ENCODE results near the gene RAD51D. TPM values are rescaled to one million over a fixed set of nuclear protein-coding genes. Genes with fewer than 3 reads are reported as not detected.
A peak's percentile ranks its signal among the peaks of the same experiment; 100 is the strongest.
"Not testable (repeated sequence)": the region's sequence is repeated elsewhere in the genome, so short reads cannot be mapped to it uniquely, and the experiment has no call there.

RAD51D gene
- polyA plus RNA-seq, 1 experiment = 14.3 TPM

DNA sequence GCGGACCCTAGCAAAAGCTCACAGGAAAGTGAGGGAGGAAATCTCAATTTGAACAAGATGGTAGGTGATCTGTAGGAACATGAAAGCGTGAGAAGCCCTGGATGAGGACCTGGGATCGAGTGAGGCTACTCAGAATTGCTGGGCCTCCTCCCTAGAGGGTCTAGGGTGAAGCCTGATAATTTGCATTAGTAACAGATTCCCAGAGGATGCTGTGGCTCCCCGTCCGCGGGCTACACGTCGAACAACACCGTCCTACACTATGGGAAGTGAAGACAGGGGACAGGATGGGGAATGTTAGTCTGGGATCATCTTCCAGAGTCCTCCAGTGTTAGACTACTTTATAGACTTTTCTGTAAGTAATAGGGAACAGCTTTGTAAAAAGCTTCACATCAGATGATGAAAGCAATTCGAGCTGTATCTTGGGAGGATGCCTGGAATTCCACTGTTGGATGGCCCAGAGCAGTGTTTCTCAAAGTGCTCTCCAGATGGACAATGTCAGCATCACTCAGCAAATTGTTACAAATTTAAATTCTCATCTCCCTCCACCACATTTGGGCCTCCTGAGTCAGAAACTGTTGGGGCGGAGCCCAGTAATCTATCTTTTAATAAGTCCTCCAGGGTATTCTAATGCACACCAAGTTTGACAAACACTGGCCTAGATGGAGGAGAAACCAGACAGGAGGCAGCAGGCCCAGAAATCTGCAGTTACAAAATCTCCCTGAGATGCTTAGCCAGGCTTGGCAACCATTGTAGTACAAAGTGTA, 8.3 kb upstream of the RAD51D start:
- H3K4me3 ChIP-seq (ENCODE audit: low read depth, low read length) = no peak overlapping the region

GRCh38 chr17:35121315-35121714, 1.7 kb upstream of the RAD51D start, which contains the start of gene FNDC8:
Gene FNDC8 (plus strand): TSS chr17:35121615. CDS start chr17:35121694, 79 bp downstream.
- no peak for DNase-seq (ENCODE audit: low read depth, low spot score)
- TF ChIP-seq, protein P1, sequence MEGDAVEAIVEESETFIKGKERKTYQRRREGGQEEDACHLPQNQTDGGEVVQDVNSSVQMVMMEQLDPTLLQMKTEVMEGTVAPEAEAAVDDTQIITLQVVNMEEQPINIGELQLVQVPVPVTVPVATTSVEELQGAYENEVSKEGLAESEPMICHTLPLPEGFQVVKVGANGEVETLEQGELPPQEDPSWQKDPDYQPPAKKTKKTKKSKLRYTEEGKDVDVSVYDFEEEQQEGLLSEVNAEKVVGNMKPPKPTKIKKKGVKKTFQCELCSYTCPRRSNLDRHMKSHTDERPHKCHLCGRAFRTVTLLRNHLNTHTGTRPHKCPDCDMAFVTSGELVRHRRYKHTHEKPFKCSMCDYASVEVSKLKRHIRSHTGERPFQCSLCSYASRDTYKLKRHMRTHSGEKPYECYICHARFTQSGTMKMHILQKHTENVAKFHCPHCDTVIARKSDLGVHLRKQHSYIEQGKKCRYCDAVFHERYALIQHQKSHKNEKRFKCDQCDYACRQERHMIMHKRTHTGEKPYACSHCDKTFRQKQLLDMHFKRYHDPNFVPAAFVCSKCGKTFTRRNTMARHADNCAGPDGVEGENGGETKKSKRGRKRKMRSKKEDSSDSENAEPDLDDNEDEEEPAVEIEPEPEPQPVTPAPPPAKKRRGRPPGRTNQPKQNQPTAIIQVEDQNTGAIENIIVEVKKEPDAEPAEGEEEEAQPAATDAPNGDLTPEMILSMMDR (IDR thresholded peaks at IDR 0.05; ENCODE audit: low read depth, low read length) = no peak
- H3K27ac ChIP-seq (ENCODE audit: low read depth, low read length) = no peak within 1 kb of the TSS
- peaks cover 3% of the 10 kb centered on the region; the same call in 1 of the 2 replicates for H3K9me3 ChIP-seq (ENCODE audit: control insufficient read depth, insufficient read depth, low read length)
- no peaks in the 10 kb centered on the region for H3K27me3 ChIP-seq (ENCODE audit: control insufficient read depth, insufficient read depth, low read length)
- CTCF ChIA-PET = interaction anchor here (0.6 to 3.7 kb wide), 7 partner anchors 8 to 926 kb away, joined by 3 to 41 read pairs (median 5); no protein-coding TSS in a partner anchor
- POLR2A ChIA-PET = no interaction called here
- H3K4me3 ChIP-seq (ENCODE audit: low read depth, low read length) = no peak within 1 kb of the TSS

More for the DNA sequence above, 8.3 kb upstream of the RAD51D start:
- no peaks in the 10 kb centered on the region for H3K27me3 ChIP-seq (ENCODE audit: control insufficient read depth, insufficient read depth, low read length)
- peak overlapping the region; percentile 95 for H3K27ac ChIP-seq (ENCODE audit: low read depth, low read length)
- DNase-seq (ENCODE audit: low read depth, low spot score) = peak; percentile 96
- ChIA-PET CTCF (interaction anchor here (0.8 to 3.8 kb wide), 10 partner anchors 8 to 146 kb away, joined by 3 to 26 read pairs (median 4); partner anchors contain the start of genes NLE1 and RAD51D), POLR2A (interaction anchor here (0.7 to 2.2 kb wide), 14 partner anchors 9 to 876 kb away, joined by 3 to 9 read pairs (median 4); partner anchors contain the start of genes CCT6B, LIG3, NLE1 and RAD51D)
- H3K9me3 ChIP-seq (ENCODE audit: control insufficient read depth, insufficient read depth, low read length) = no peaks in the 10 kb centered on the region; the same call in 1 of the 2 replicates
- TF ChIP-seq, protein P1 (IDR thresholded peaks at IDR 0.05; ENCODE audit: low read depth, low read length) = no peak

GRCh38 chr17:35117984-35118383, 1.7 kb downstream of the RAD51D start:
- H3K27me3 ChIP-seq (ENCODE audit: control insufficient read depth, insufficient read depth, low read length) = no peaks in the 10 kb centered on the region
- DNase-seq (ENCODE audit: low read depth, low spot score) = no peak
- H3K4me3 ChIP-seq (ENCODE audit: low read depth, low read length) = no peak overlapping the region
- ChIA-PET CTCF (interaction anchor here (0.6 to 3.7 kb wide), 8 partner anchors 11 to 574 kb away, joined by 3 to 41 read pairs (median 6); no protein-coding TSS in a partner anchor), POLR2A (interaction anchor here (0.6 to 1.6 kb wide), 3 partner anchors 24 to 137 kb away, joined by 3 to 6 read pairs (median 4); partner anchors contain the start of gene LIG3)
- TF ChIP-seq, protein P1 (IDR thresholded peaks at IDR 0.05; ENCODE audit: low read depth, low read length) = no peak
- H3K9me3 ChIP-seq (ENCODE audit: control insufficient read depth, insufficient read depth, low read length) = peaks cover 3% of the 10 kb centered on the region; the same call in 1 of the 2 replicates
- no peak overlapping the region for H3K27ac ChIP-seq (ENCODE audit: low read depth, low read length)

GRCh38 chr17:35116845-35117244, 2.8 kb downstream of the RAD51D start:
- TF ChIP-seq, protein P1 (IDR thresholded peaks at IDR 0.05; ENCODE audit: low read depth, low read length) = no peak
- Histone ChIP-seq H3K4me3 (ENCODE audit: low read depth, low read length) (no peak overlapping the region), H3K27ac (ENCODE audit: low read depth, low read length) (no peak overlapping the region), H3K27me3 (ENCODE audit: control insufficient read depth, insufficient read depth, low read length) (no peaks in the 10 kb centered on the region), H3K9me3 (ENCODE audit: control insufficient read depth, insufficient read depth, low read length) (peaks cover 3% of the 10 kb centered on the region; the same call in 1 of the 2 replicates)
- DNase-seq (ENCODE audit: low read depth, low spot score) = no peak
- ChIA-PET POLR2A (interaction anchor here (1.3 kb wide), 1 partner anchor 120 kb away, joined by 4 read pairs; no protein-coding TSS in a partner anchor), CTCF (no interaction called here)

DNA sequence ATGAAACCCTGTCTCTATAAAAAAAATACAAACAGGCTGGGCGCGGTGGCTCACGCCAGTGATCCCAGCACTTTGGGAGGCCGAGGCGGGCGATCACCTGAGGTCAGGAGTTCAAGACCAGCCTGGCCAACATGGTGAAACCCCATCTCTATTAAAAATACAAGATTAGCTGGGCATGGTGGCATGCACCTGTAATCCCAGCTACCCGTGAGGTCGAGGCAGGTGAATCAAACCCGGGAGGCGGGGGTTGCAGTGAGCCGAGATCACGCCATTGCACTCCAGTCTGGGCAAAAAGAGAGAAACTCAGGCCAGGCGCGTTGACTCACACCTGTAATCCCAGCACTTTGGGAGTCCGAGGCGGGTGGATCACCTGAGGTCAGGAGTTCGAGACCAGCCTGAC, 8.9 kb downstream of the RAD51D start:
- POLR2A ChIA-PET; H3K9me3 ChIP-seq (ENCODE audit: control insufficient read depth, insufficient read depth, low read length); H3K27me3 ChIP-seq (ENCODE audit: control insufficient read depth, insufficient read depth, low read length); H3K4me3 ChIP-seq (ENCODE audit: low read depth, low read length); H3K27ac ChIP-seq (ENCODE audit: low read depth, low read length); DNase-seq (ENCODE audit: low read depth, low spot score): not testable (repeated sequence)
- CTCF ChIA-PET = interaction anchor here (2.0 kb wide), 1 partner anchor 9 kb away, joined by 6 read pairs; the partner anchor contains the start of gene RAD51D
